Liver (tissue), 9 donors: Measurements from ENCODE around the gene GLMP. TPM values are rescaled to one million over a fixed set of nuclear protein-coding genes. Genes with fewer than 3 reads are reported as not detected.

ENCODE experiments used
- DNase-seq: peaks from one replicate; pipeline ENCODE4 v3.0.0-alpha.2; 2017; ENCODE audit warnings: low spot score
- H3K27ac ChIP-seq, 2 donors: one replicate each; pipeline ENCODE4 v1.7.0; 2013; ENCODE audit warnings: inconsistent platforms in 2 of 2, low read length in 2 of 2, control low read depth in 1 of 2, low read depth in 1 of 2, mild to moderate bottlenecking in 1 of 2
- H3K27me3 ChIP-seq, 4 donors: one replicate each; pipeline versions ENCODE4 v1.6.1 to v1.7.0; 2013; ENCODE audit warnings: low read length in 3 of 4, inconsistent platforms in 1 of 4, mild to moderate bottlenecking in 1 of 4, moderate library complexity in 1 of 4; ENCODE audit not compliant: control insufficient read depth in 4 of 4, insufficient read depth in 4 of 4
- H3K36me3 ChIP-seq, 4 donors: one replicate each; pipeline versions ENCODE4 v1.6.1 to v1.7.0; 2013; ENCODE audit warnings: low read length in 3 of 4, mild to moderate bottlenecking in 3 of 4, low read depth in 1 of 4, moderate library complexity in 1 of 4; ENCODE audit not compliant: control insufficient read depth in 4 of 4, insufficient read depth in 3 of 4
- H3K4me1 ChIP-seq, 4 donors: one replicate each; pipeline versions ENCODE4 v1.6.1 to v1.7.0; 2013; ENCODE audit warnings: low read length in 3 of 4, mild to moderate bottlenecking in 3 of 4, moderate library complexity in 1 of 4; ENCODE audit not compliant: control insufficient read depth in 4 of 4, insufficient read depth in 4 of 4
- H3K4me3 ChIP-seq, 3 donors: one replicate each; pipeline versions ENCODE4 v1.6.1 to v1.7.0; 2013; ENCODE audit warnings: low read length in 3 of 3, control low read depth in 1 of 3, low read depth in 1 of 3, mild to moderate bottlenecking in 1 of 3
- H3K9ac ChIP-seq, 2 donors: one replicate each; pipeline ENCODE4 v1.7.0; 2013; ENCODE audit warnings: low read length in 2 of 2, mild to moderate bottlenecking in 2 of 2, moderate library complexity in 2 of 2, control low read depth in 1 of 2, low read depth in 1 of 2
- H3K9me3 ChIP-seq, 4 donors: one replicate each; pipeline versions ENCODE4 v1.6.1 to v1.7.0; 2013; ENCODE audit warnings: low read length in 3 of 4; ENCODE audit not compliant: control insufficient read depth in 4 of 4
- EGR1 ChIP-seq, 2 donors: IDR thresholded peaks; 2 replicates each; pipeline ENCODE4 v1.6.1; 2016 to 2018; ENCODE audit warnings: antibody characterized with exemption in 2 of 2, low read depth in 2 of 2
- FOXA1 ChIP-seq: IDR thresholded peaks from 2 replicates; pipeline ENCODE4 v1.6.1; 2016; ENCODE audit warnings: antibody characterized with exemption
- FOXA2 ChIP-seq: IDR thresholded peaks from 2 replicates; pipeline ENCODE4 v1.6.1; 2016; ENCODE audit warnings: antibody characterized with exemption
- GABPA ChIP-seq, 2 donors: IDR thresholded peaks in 1 of 2; conservative IDR thresholded peaks in 1 of 2; 2 replicates each; pipeline ENCODE4 v1.6.1; 2016; ENCODE audit warnings: antibody characterized with exemption in 2 of 2, mild to moderate bottlenecking in 1 of 2, moderate library complexity in 1 of 2
- HNF4A ChIP-seq, 2 donors: conservative IDR thresholded peaks; 2 replicates each; pipeline ENCODE4 v1.6.1; 2016; ENCODE audit warnings: antibody characterized with exemption in 2 of 2, mild to moderate bottlenecking in 2 of 2
- HNF4G ChIP-seq: IDR thresholded peaks from 2 replicates; pipeline ENCODE4 v1.6.1; 2016; ENCODE audit warnings: antibody characterized with exemption
- JUND ChIP-seq, 2 donors: IDR thresholded peaks; 2 replicates each; pipeline ENCODE4 v1.6.1; 2016; ENCODE audit warnings: antibody characterized with exemption in 2 of 2
- NR2F2 ChIP-seq: IDR thresholded peaks from 2 replicates; pipeline ENCODE4 v1.6.1; 2016; ENCODE audit warnings: antibody characterized with exemption
- RAD21 ChIP-seq, 2 donors: IDR thresholded peaks; 2 replicates each; pipeline ENCODE4 v1.6.1; 2016; ENCODE audit warnings: antibody characterized with exemption in 2 of 2, mild to moderate bottlenecking in 2 of 2
- RXRA ChIP-seq, 2 donors: IDR thresholded peaks; 2 replicates each; pipeline ENCODE4 v1.6.1; 2017 to 2018; ENCODE audit warnings: antibody characterized with exemption in 2 of 2, mild to moderate bottlenecking in 1 of 2
- SP1 ChIP-seq: IDR thresholded peaks from 2 replicates; pipeline ENCODE4 v1.6.1; 2018; ENCODE audit warnings: antibody characterized with exemption, mild to moderate bottlenecking
- TAF1 ChIP-seq: conservative IDR thresholded peaks from 2 replicates; pipeline ENCODE4 v1.6.1; 2016; ENCODE audit warnings: antibody characterized with exemption, mild to moderate bottlenecking
- YY1 ChIP-seq: IDR thresholded peaks from 2 replicates; pipeline ENCODE4 v1.6.1; 2016; ENCODE audit warnings: antibody characterized with exemption, mild to moderate bottlenecking
- WGBS: extraction: QIAGEN DNeasy Blood & Tissue Kit; methylation state at CpG from one replicate; pipeline ENCODE4 v1.1.7; 2013; 5-methylcytosine and 5-hydroxymethylcytosine counted together
- polyA plus RNA-seq, 2 donors: library from polyadenylated mRNA; stranded (reverse) in 1 of 2; unstranded in 1 of 2; fragments of 200-250 nt in 1 of 2; fragments of >200 nt in 1 of 2; fragmentation: Nextera tagmentation in 1 of 2; extraction: Ambion mirVana in 1 of 2; gene quantifications; one replicate each; pipeline versions ENCODE4 v1.2.1 to v1.2.3, GENCODE V29; 2013 to 2015
- total RNA-seq, 2 donors: library from RNA; depleted of rRNA; stranded (reverse); fragments of >200 nt; gene quantifications; one replicate each; pipeline ENCODE4 v1.2.3, GENCODE V29; 2014
- TF ChIP-seq, protein P1 (sequence below): IDR thresholded peaks from 2 replicates; pipeline ENCODE4 v1.6.1; 2016; ENCODE audit warnings: antibody characterized with exemption
- TF ChIP-seq, protein P2 (sequence below): IDR thresholded peaks from 2 replicates; pipeline ENCODE4 v1.6.1; 2016; ENCODE audit warnings: antibody characterized with exemption
- TF ChIP-seq, protein P3 (sequence below): fragments of 150-350 bp; IDR thresholded peaks from 2 replicates; pipeline ENCODE4 v1.5.1; 2017; ENCODE audit warnings: improper control_type of control experiment, low read depth, low read length; ENCODE audit not compliant: missing input control
- TF ChIP-seq, protein P4 (sequence below): IDR thresholded peaks from 2 replicates; pipeline ENCODE4 v1.6.1; 2016; ENCODE audit warnings: antibody characterized with exemption, mild to moderate bottlenecking
- TF ChIP-seq, protein P5 (sequence below): IDR thresholded peaks from 2 replicates; pipeline ENCODE4 v1.6.1; 2016; ENCODE audit warnings: antibody characterized with exemption
- donor health status: healthy.
- donor health status: healthy.
- donor health status: healthy.
- donor health status: healthy.
- donor health status: healthy.

The GLMP gene
- total and polyA plus RNA-seq, 4 donors: 26.5 to 51.4 (median 39.0) TPM

DNA sequence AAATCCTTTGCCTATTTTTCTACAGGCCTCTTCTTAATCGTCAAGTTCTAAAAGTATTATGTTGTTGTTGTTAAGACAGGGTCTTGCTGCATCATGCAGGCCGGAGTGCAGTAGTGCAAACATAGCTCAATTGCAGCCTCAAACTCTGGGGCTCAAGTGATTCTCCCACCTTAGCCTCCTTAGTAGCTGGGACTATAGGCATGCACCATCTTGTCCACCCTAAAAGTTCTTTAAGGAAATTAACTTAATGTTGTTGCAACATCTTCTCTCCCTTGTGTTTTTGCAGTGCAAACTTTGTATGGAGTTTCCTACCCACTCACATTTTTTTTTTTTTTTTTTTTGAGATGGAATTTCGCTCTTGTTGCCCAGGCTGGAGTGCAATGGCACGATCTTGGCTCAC lies 7.8 kb upstream of the GLMP start:
- Histone ChIP-seq H3K9ac (no peak overlapping the region), H3K4me1 (peaks cover 0 to 11% (median 6%) of the 10 kb centered on the region in 4 donors), H3K36me3 (peaks cover 4 to 16% (median 11%) of the 10 kb centered on the region in 4 donors), H3K9me3 (no peaks in the 10 kb centered on the region), H3K27ac (no peak overlapping the region), H3K27me3 (no peaks in the 10 kb centered on the region), H3K4me3 (no peak overlapping the region)
- TF ChIP-seq HNF4A (conservative IDR thresholded peaks at IDR 0.05): no peak
- TF ChIP-seq, protein P1, sequence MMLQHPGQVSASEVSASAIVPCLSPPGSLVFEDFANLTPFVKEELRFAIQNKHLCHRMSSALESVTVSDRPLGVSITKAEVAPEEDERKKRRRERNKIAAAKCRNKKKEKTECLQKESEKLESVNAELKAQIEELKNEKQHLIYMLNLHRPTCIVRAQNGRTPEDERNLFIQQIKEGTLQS: no peak
- TF ChIP-seq RAD21 (IDR thresholded peaks at IDR 0.05): no peak
- no peak for TF ChIP-seq HNF4G
- TF ChIP-seq, protein P2, sequence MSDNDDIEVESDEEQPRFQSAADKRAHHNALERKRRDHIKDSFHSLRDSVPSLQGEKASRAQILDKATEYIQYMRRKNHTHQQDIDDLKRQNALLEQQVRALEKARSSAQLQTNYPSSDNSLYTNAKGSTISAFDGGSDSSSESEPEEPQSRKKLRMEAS: no peak
- TF ChIP-seq SP1: no peak
- no peak for TF ChIP-seq TAF1
- TF ChIP-seq GABPA (IDR thresholded peaks at IDR 0.05 in 1 of 2, conservative IDR thresholded peaks at IDR 0.05 in 1 of 2): no peak
- TF ChIP-seq, protein P3, sequence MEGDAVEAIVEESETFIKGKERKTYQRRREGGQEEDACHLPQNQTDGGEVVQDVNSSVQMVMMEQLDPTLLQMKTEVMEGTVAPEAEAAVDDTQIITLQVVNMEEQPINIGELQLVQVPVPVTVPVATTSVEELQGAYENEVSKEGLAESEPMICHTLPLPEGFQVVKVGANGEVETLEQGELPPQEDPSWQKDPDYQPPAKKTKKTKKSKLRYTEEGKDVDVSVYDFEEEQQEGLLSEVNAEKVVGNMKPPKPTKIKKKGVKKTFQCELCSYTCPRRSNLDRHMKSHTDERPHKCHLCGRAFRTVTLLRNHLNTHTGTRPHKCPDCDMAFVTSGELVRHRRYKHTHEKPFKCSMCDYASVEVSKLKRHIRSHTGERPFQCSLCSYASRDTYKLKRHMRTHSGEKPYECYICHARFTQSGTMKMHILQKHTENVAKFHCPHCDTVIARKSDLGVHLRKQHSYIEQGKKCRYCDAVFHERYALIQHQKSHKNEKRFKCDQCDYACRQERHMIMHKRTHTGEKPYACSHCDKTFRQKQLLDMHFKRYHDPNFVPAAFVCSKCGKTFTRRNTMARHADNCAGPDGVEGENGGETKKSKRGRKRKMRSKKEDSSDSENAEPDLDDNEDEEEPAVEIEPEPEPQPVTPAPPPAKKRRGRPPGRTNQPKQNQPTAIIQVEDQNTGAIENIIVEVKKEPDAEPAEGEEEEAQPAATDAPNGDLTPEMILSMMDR: no peak
- TF ChIP-seq, protein P4, sequence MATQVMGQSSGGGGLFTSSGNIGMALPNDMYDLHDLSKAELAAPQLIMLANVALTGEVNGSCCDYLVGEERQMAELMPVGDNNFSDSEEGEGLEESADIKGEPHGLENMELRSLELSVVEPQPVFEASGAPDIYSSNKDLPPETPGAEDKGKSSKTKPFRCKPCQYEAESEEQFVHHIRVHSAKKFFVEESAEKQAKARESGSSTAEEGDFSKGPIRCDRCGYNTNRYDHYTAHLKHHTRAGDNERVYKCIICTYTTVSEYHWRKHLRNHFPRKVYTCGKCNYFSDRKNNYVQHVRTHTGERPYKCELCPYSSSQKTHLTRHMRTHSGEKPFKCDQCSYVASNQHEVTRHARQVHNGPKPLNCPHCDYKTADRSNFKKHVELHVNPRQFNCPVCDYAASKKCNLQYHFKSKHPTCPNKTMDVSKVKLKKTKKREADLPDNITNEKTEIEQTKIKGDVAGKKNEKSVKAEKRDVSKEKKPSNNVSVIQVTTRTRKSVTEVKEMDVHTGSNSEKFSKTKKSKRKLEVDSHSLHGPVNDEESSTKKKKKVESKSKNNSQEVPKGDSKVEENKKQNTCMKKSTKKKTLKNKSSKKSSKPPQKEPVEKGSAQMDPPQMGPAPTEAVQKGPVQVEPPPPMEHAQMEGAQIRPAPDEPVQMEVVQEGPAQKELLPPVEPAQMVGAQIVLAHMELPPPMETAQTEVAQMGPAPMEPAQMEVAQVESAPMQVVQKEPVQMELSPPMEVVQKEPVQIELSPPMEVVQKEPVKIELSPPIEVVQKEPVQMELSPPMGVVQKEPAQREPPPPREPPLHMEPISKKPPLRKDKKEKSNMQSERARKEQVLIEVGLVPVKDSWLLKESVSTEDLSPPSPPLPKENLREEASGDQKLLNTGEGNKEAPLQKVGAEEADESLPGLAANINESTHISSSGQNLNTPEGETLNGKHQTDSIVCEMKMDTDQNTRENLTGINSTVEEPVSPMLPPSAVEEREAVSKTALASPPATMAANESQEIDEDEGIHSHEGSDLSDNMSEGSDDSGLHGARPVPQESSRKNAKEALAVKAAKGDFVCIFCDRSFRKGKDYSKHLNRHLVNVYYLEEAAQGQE: no peak
- TF ChIP-seq YY1: no peak
- TF ChIP-seq FOXA1: no peak
- TF ChIP-seq FOXA2: no peak
- no peak for TF ChIP-seq RXRA (IDR thresholded peaks at IDR 0.05)
- no peak for TF ChIP-seq NR2F2
- TF ChIP-seq, protein P5, sequence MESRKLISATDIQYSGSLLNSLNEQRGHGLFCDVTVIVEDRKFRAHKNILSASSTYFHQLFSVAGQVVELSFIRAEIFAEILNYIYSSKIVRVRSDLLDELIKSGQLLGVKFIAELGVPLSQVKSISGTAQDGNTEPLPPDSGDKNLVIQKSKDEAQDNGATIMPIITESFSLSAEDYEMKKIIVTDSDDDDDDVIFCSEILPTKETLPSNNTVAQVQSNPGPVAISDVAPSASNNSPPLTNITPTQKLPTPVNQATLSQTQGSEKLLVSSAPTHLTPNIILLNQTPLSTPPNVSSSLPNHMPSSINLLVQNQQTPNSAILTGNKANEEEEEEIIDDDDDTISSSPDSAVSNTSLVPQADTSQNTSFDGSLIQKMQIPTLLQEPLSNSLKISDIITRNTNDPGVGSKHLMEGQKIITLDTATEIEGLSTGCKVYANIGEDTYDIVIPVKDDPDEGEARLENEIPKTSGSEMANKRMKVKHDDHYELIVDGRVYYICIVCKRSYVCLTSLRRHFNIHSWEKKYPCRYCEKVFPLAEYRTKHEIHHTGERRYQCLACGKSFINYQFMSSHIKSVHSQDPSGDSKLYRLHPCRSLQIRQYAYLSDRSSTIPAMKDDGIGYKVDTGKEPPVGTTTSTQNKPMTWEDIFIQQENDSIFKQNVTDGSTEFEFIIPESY: no peak
- TF ChIP-seq EGR1 (IDR thresholded peaks at IDR 0.05; ENCODE audit: low read depth in 2 of 2): no peak
- TF ChIP-seq JUND (IDR thresholded peaks at IDR 0.05): no peak
- 96% methylated on average over 4 of the region's 4 CpGs for WGBS
- DNase-seq: no peak
